KMS-11 (cell line): ENCODE results near the gene NUP35.

Experiments used
- H2AFZ ChIP-seq: fragments of 200-600 bp; sonication (generic); 2 replicates; pipeline ENCODE4 v1.6.1; 2016; ENCODE audit warnings: antibody characterized with exemption, mixed run types, low read depth
- H3K27ac ChIP-seq: fragments of 200-600 bp; sonication (generic); 2 replicates; pipeline ENCODE4 v1.6.1; 2016; ENCODE audit warnings: mild to moderate bottlenecking, mixed run types
- H3K27me3 ChIP-seq: fragments of 200-600 bp; sonication (generic); 2 replicates; pipeline ENCODE4 v1.6.1; 2017; ENCODE audit warnings: mild to moderate bottlenecking, low read depth, mixed run types, moderate library complexity; ENCODE audit not compliant: insufficient read depth
- H3K36me3 ChIP-seq: fragments of 200-600 bp; sonication (generic); 2 replicates; pipeline ENCODE4 v1.6.1; 2017; ENCODE audit warnings: mild to moderate bottlenecking, mixed run types; ENCODE audit not compliant: insufficient read depth
- H3K4me1 ChIP-seq: fragments of 200-600 bp; sonication (generic); 2 replicates; pipeline ENCODE4 v1.6.1; 2016; ENCODE audit warnings: mild to moderate bottlenecking, low read depth, mixed run types; ENCODE audit not compliant: poor library complexity, severe bottlenecking
- H3K4me2 ChIP-seq: fragments of 200-600 bp; sonication (generic); 2 replicates; pipeline ENCODE4 v1.7.0; 2016; ENCODE audit warnings: mild to moderate bottlenecking, mixed run types
- H3K4me3 ChIP-seq: fragments of 200-600 bp; sonication (generic); IDR thresholded peaks from 2 replicates; pipeline ENCODE4 v1.6.1; 2017; ENCODE audit warnings: low read depth, low read length, mixed read lengths; ENCODE audit not compliant: insufficient read depth
- H3K79me2 ChIP-seq: fragments of 200-600 bp; sonication (generic); 2 replicates; pipeline ENCODE4 v1.6.1; 2016; ENCODE audit warnings: low read depth, mixed run types; ENCODE audit not compliant: insufficient read depth
- H3K9ac ChIP-seq: fragments of 200-600 bp; sonication (generic); 2 replicates; pipeline ENCODE4 v1.6.1; 2016; ENCODE audit warnings: mild to moderate bottlenecking, mixed run types
- H4K20me1 ChIP-seq: fragments of 200-600 bp; sonication (generic); 2 replicates; pipeline ENCODE4 v1.6.1; 2016; ENCODE audit warnings: mild to moderate bottlenecking, mixed run types; ENCODE audit not compliant: insufficient read depth
- TF ChIP-seq, protein P1 (sequence below): fragments of 200-600 bp; sonication (generic); conservative IDR thresholded peaks from 2 replicates; pipeline ENCODE4 v1.6.1; 2017; ENCODE audit warnings: low read depth, mild to moderate bottlenecking, antibody characterized with exemption, low read length, moderate library complexity, mixed read lengths

NUP35 gene

DNA sequence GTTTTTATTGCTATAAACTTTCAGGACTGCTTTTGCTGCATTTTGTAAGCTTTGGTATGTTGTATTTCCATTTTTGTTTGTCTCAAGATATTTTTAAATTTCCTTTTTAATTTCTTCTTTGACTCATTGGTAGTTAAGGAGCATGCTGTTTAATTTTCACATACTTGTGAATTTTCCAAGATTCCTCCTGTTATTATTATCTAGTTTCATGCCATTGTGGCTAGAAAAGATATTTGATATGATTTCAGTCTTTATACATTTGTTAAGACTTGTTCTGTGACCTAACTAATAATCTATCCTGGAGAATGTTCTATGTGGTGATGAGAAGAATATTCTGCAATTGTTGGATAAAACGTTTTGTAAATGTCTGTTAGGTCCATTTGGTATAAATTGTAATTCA lies 62.1 kb downstream of the NUP35 start:
- H3K4me3 ChIP-seq, result no peak overlapping the region
- no peak overlapping the region for H3K4me2 ChIP-seq
- H3K27ac ChIP-seq, result no peak overlapping the region
- H3K27me3 ChIP-seq, result no peaks in the 10 kb centered on the region
- no peaks in the 10 kb centered on the region; the same call in 1 of the 2 replicates for H3K36me3 ChIP-seq
- H3K79me2 ChIP-seq, result no peaks in the 10 kb centered on the region
- no peak overlapping the region for H3K9ac ChIP-seq
- H3K4me1 ChIP-seq, result no peaks in the 10 kb centered on the region
- H4K20me1 ChIP-seq, result no peaks in the 10 kb centered on the region
- no peak overlapping the region for H2AFZ ChIP-seq
- TF ChIP-seq, protein P1, sequence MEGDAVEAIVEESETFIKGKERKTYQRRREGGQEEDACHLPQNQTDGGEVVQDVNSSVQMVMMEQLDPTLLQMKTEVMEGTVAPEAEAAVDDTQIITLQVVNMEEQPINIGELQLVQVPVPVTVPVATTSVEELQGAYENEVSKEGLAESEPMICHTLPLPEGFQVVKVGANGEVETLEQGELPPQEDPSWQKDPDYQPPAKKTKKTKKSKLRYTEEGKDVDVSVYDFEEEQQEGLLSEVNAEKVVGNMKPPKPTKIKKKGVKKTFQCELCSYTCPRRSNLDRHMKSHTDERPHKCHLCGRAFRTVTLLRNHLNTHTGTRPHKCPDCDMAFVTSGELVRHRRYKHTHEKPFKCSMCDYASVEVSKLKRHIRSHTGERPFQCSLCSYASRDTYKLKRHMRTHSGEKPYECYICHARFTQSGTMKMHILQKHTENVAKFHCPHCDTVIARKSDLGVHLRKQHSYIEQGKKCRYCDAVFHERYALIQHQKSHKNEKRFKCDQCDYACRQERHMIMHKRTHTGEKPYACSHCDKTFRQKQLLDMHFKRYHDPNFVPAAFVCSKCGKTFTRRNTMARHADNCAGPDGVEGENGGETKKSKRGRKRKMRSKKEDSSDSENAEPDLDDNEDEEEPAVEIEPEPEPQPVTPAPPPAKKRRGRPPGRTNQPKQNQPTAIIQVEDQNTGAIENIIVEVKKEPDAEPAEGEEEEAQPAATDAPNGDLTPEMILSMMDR, result no peak

DNA sequence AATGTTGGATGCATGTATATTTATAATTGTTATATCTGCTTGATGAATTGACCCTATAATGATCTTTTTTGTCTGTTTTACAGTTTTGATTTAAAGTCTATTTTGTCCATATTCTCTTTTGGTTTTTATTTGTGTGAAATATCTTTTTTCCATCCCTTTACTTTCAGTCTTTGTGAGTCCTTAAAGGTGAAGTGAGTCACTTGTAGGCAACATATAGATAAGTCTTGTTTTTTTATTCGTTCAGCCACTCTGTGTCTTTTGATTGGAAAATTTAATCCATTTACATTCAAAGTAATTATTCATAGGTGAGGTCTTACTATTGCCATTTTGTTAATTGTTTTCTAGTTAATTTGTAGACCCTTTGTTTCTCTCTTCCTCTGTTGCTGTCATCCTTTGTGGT lies 62.5 kb downstream of the NUP35 start:
- no peak overlapping the region for H3K4me3 ChIP-seq
- no peaks in the 10 kb centered on the region for H3K79me2 ChIP-seq
- no peak overlapping the region for H3K9ac ChIP-seq
- no peaks in the 10 kb centered on the region for H4K20me1 ChIP-seq
- no peaks in the 10 kb centered on the region for H3K27me3 ChIP-seq
- no peaks in the 10 kb centered on the region for H3K4me1 ChIP-seq
- H2AFZ ChIP-seq, result no peak overlapping the region
- no peaks in the 10 kb centered on the region; the same call in 1 of the 2 replicates for H3K36me3 ChIP-seq
- TF ChIP-seq, protein P1, result no peak
- no peak overlapping the region for H3K27ac ChIP-seq
- H3K4me2 ChIP-seq, result no peak overlapping the region

DNA sequence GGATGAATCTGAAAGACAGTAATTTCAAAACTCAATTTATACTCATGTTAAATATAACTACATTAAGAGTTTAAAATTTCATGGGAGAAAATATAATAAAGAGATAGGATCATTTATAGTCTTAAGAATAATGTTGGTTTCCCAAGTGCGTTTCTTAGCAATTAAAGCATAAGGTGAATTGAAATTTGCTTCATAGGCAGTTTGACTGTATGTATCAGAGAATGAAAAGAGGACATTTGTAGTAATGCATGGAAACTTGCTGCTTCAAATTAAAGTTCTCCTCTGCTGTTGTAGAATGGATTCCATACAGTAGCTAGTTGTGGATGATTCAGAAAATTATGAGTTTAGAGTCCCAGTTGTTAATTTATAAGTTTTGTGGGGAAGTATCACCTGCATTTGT lies 68.1 kb downstream of the NUP35 start:
- no peak overlapping the region for H3K4me3 ChIP-seq

DNA sequence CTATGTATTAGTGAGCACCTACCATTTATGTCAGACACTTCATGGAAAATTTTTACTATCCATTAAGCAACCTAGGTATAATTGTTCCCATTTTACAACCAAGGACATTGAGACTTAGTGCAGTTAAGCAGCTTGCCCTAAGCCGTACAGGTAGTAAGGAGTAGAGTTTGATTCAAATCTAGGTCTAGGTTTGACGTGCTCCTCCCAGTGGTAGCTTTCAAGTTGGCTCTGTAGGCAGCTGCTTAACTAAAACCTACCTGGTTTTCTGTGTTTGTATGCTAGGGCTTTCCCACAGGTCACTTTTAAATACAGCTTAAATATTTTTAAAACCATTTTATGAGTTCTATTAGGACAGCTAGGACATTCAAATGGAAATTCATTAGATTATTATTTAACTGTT lies 69.7 kb downstream of the NUP35 start:
- Histone ChIP-seq H3K79me2 (no peaks in the 10 kb centered on the region), H3K4me3 (no peak overlapping the region), H3K27me3 (no peaks in the 10 kb centered on the region), H3K4me1 (no peaks in the 10 kb centered on the region), H3K4me2 (no peak overlapping the region), H4K20me1 (no peaks in the 10 kb centered on the region), H3K9ac (no peak overlapping the region), H3K27ac (no peak overlapping the region), H2AFZ (no peak overlapping the region), H3K36me3 (no peaks in the 10 kb centered on the region; the same call in 1 of the 2 replicates)
- TF ChIP-seq, protein P1, result no peak

More for the DNA sequence above, 68.1 kb downstream of the NUP35 start:
- Histone ChIP-seq H3K4me1 (no peaks in the 10 kb centered on the region), H3K79me2 (no peaks in the 10 kb centered on the region), H3K9ac (no peak overlapping the region), H3K4me2 (no peak overlapping the region), H2AFZ (no peak overlapping the region), H4K20me1 (no peaks in the 10 kb centered on the region), H3K36me3 (no peaks in the 10 kb centered on the region; the same call in 1 of the 2 replicates), H3K27me3 (no peaks in the 10 kb centered on the region), H3K27ac (no peak overlapping the region)
- TF ChIP-seq, protein P1, result no peak
